Urothelium cell line (cell line): ENCODE measurements around the gene SPACA7.

Experiments used
- DNase-seq: peaks from one replicate; pipeline ENCODE4 v3.0.0; 2011; ENCODE audit warnings: low spot score, mixed read lengths
- FAIRE-seq: peaks from 2 replicates; lab custom pipeline; 2011; peaks lifted over from hg19 to GRCh38; lab: Jason Lieb, UNC

SPACA7 gene, protein sequence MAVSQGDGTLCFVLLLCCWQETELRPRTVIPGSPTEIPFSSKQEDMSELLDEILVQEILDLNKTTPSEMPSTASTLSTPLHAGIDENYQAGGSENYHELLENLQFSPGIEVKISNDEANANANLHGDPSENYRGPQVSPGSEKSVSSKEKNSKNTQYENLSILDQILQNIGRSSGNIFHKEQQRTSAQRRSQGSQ

DNA sequence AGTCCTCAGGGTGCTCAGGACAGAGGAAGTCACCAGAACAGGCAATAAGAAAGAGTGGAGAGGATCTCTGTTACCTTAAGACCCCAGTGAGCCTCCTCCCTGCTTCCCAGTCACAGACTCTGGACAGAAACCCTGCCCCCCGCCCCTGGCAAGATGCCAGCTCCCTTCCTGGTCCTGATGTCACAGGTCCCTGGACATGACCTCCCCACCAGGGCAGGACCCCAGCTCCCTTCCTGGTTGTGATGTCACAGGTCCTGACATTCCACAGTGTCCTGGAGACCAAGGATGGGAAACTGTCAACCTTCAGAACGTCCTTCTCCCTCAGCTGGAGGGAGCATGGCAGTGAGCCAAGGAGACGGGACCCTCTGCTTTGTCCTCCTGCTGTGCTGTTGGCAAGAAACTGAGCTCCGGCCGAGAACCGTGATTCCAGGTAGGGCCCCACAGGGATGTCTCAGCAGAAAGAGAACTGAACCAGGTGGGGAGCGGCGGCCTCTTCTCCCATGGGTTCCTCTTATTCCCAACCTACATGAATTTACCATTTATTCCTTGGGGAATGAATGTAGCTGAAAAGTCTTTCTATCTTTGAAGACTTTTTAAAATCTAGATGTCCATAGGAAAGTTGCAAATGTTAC is at the start of gene SPACA7:
Gene SPACA7, plus strand, starts transcription at position 306 of the 632 bp plus-strand sequence. Its CDS starts 31 bp downstream, at position 337.
- FAIRE-seq (no peak), DNase-seq (no peak)

GRCh38 chr13:112326821-112327370 is 49.3 kb upstream of the SPACA7 start:
- no peak for FAIRE-seq
- no peak for DNase-seq

DNA sequence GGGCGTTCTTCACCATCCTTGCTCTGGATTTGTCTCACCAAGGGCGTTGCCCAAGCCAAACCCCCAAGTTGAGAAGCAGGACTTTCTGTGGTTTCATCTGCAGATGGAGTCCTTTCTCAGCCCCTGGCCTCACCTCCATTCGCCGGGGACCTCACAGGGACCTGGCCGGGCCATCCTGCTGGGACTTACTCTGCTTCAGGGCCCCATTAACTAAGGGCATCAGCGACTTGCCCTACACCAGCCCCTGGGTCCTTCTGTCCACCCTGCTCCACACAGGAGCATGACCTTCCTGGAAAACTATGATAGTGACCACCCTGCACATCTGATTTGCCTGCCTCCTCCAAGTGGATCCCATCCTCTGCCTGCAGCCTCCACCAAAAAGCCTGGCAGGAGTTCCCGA is 47.2 kb upstream of the SPACA7 start:
- FAIRE-seq (peak; percentile 55), DNase-seq (no peak)

DNA sequence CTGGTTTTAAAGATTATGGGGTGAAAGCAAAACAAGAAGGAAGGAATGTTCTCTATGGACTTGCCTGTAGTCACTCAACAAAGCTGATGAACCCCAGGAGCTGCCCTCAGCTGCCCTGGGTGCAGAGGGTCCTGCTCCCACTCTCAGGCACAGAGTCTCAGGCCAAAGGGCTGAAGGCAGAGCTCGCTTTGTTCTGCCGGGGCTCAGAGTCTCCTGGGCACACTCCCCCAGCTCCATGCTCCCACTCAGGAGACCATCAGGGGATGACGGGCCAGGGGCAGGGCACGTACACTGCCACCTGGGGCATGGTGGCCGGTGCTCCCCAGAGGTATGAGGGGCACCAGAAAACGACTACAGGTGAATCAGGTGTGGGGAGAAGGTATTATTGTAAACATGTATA is 46.8 kb upstream of the SPACA7 start:
- DNase-seq (no peak), FAIRE-seq (no peak)

DNA sequence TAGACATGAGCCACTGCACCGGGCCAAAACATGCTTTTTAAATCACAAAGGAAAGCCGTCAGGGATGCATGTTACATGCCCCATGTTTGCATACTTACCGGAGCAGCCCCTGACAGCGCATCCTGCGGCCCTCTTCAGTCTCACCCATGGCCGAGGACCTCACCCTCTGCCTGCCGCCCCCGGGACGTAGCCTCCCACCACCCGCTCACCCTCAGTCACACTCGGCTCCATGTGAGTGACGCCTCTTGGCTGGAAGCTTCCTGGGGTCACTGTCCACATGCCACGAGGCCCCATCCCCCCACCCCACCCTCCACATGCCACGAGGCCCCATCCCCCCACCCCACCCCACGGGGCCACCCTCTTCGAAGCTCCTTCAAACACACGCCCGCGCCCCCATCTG is 46.1 kb upstream of the SPACA7 start:
- FAIRE-seq (no peak), DNase-seq (no peak)

DNA sequence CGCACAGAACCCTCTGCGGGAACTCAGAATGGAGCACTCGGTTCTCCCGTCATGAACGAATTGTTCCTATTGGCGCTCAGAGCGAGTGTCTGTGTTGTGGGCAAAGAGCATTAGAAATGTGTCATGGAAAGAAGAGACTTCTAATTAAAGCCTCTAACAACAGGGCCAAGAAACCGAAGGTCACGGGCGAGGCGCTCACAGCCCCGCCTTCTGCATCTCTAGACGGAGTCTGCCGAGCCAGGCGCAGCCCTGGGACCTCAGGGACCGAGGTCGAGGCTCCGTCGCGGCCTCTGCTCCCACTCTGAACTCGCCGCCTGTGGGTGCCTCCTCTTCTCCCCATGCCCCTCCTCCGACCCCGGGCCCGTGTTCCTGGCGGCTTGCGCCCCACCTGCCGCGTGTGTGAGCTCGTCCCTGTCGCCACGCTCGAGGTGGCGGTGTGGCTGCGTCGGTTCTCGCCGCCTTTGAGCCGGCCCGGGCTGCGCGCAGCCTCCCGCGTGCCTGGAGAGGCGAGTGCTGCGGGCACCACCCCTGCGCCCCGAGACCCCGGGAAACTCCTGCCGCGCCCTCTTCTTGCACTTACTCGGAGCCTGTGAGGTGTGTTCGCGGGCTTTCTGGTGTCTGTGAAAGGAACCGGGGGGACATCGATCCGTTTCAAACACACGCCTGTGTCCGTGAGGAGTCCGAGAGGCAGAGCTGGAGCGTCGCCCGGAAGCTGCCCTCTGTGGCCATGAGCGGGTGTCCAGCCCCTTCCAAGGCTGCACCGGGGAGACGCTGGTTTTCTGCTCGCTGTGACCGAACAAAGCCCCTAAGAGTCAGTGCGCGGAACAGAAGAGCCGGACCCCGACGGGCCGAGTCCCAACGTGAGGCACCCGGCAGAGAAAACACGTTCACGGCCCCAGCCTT is 45.4 kb upstream of the SPACA7 start:
- FAIRE-seq (no peak), DNase-seq (no peak)

DNA sequence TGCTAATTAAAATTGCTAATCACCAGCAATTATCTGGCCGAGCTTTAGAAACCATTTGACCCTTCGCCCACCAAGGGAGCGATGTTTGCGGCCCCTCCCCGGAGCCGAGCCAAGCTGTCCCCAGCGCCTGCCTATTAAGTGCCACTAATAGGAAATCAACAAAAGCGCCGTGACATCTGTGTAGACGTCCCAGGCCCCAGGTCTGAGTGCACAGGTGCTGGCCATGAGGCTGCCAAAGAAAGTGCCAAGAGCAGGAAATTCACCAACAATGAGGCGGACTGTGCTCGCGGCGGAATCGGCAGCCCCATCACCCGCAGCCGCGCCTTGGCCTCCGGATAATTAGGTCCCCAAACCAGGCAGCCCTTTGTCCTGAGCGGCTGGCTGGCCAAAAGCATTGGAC is 44.5 kb upstream of the SPACA7 start:
- no peak for FAIRE-seq

DNA sequence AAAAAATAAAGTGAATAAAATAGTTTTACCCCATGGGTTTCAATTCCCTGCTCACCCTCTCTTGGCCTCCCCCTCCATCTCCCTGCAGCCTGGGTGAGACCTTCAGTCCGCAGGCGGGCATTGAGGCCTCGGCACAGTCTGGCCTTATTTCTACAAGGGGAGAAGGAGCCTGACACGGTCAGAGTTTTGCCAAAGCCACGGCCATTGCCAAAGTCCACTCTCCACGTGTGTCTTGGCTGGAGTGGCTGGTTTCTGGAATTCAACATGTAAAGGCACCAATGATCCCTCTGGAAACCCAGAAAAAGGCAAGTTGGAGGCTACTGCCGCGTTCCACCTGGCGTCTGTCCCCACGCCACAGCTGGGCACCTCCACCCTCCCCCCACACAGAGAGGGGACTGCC is 43.4 kb upstream of the SPACA7 start:
- no peak for DNase-seq
- FAIRE-seq, result no peak

More for the DNA sequence above, 44.5 kb upstream of the SPACA7 start:
- DNase-seq, result no peak

DNA sequence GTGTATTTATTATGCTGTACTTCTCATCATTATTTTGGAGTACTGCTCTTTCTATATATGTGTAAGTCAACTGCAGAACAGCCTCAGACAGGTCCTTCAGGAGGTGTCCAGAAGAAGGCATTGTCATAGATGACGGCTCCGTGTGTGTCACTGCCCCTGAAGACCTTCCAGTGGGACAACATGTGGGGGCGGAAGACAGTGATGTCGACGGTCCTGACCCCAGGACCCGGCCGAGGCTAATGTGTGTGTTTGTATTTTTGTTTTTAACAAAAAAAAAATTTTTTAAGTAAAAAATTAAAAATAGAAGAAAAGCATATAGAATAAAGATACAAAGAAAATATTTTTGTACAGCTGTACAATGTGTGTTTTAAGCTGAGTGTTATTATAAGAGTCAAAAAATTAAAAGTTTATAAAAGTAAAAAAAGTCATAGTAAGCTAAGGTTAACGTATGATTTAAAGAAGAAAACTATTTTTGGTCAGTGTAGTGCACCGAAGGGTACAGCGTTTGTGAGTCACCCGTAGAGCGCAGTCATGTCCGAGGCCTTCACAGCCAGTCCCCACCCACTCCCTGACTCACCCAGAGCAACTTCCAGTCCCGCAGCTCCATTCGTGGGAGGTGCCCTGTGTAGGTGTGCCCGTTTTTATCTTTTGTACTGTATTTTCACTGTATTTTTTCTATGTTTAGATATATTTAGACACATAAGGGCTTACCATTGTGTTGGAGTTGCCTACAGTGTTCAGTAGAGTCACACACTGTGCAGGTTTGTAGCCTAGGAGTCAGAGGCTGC is 42.2 kb upstream of the SPACA7 start:
- FAIRE-seq (no peak), DNase-seq (peak; percentile 92)

DNA sequence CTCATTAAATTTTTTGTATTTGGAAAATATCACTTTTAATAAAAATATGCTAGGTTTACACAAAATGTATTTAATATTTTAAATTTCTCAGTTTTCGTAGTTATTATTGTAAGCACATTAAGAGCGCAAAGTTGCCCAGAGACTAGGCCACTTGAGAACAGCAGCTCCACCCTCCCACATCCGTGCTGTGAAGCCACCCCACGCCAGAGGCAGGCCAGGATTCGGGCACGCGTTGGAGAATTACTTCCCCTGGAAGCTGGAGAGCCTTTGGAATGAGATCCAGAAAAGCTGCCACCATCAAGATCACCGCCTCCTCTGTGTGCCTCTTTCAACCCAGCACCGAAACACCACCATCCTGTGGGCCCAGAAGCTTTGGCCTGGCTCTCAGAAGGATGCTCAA is 41.0 kb upstream of the SPACA7 start:
- FAIRE-seq (no peak), DNase-seq (no peak)

GRCh38 chr13:112341446-112341845 is 34.7 kb upstream of the SPACA7 start:
- no peak for DNase-seq
- no peak for FAIRE-seq

DNA sequence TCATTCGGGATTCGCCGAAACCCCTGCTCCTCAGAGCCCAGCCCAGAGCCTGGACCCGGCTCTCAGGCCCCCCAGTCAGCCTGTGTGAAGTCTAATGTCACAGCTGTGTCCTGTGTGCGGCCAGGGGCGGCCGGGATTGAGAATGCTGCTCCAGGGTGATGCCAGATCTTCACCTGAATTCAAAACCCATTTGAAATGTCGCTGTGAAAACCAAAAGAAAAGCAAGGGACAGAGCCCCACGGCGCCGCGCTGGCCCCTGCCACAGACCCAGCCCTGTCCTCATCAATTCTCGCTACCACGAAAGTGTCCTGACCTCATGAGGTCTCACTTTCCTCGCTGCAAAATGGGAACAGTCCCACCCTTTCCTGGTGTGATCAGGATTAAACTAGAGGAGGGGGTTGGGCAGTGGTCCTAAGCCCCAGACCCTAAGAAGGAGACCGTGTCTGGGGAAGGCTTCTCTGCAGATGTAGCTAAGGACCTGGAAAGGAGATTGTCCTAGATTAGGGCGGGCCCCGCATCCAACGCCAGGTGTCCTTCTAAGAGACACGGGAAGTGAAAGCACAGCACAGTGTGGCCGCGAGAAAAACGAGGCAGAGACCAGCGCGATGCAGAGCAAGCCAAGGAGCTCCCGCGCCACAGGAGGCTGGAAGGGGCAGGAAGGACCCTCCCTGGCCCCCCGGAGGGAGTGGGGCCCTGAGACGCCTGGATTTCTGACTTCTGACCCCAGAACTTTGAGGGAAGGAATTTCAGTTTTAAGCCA is 34.0 kb upstream of the SPACA7 start:
- FAIRE-seq (no peak), DNase-seq (no peak)

DNA sequence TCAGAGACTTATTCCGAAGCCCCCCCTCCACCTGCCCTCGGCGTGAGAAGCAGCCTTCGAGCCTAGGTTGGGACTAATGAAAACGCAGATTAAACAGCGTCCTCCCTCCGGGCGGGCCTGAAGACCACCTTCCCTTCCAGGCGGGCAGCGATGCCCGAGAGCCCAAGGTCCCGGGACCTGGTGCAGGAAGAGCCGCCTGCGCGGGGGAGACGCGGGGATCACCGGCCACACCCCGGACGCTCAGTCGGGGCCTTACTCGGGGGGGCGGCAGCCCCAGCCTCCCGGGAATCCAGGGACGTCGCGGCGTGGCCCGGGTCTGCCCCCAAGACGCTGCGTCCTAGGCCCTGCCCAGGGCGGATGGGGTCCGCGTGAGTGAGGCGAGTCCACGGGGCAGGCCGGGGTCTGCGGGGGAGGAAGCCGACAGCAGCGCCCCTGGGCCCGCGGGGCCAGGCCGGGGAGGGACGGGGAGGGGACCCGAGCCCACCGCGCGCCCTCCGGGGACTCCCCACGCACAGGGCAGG is 33.3 kb upstream of the SPACA7 start:
- FAIRE-seq, result no peak
- no peak for DNase-seq

GRCh38 chr13:112343591-112343990 is 32.6 kb upstream of the SPACA7 start:
- DNase-seq, result no peak
- FAIRE-seq, result no peak

- DNase-seq (no peak), FAIRE-seq (no peak)
These were observed 30.4 kb upstream of the SPACA7 start for GRCh38 chr13:112345826-112346172.

- DNase-seq, result no peak
- FAIRE-seq, result no peak
These were observed 29.8 kb upstream of the SPACA7 start for GRCh38 chr13:112346173-112346898.

DNA sequence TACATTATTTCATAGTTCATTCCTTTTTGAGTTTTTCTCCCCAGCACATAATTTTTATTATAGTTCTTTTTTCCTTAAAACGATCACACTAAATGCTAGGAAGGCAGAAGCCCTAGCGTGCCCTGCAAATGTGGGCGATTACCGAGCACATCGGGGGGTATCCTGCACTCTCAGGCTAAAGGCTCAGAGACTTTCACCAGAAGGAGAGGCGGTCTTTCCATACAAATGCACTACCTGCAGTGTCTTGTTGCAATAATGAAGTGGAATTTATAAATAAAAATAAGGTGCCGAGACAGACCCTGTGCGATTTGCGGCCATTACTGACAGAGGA is 29.3 kb upstream of the SPACA7 start:
- FAIRE-seq (no peak), DNase-seq (no peak)

DNA sequence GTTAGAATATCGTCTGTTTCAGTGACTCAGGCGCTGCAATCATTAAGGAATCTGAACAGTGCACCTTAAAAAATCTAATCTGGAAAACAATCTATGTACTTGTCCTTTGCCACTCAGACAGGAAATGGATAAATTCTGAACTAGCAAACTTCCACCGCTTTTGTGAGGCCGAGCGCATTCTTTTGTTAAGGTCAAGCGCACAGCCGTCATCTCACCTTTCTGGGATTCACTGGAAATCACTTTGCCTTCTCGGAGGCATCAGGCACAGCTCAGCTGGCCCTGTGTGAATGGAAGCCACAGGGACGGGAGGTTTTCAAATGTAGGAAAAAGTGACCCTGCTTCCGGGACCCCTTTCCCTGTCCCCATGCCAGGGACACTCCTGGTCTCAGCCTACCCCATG is 28.2 kb upstream of the SPACA7 start:
- DNase-seq (no peak), FAIRE-seq (no peak)

DNA sequence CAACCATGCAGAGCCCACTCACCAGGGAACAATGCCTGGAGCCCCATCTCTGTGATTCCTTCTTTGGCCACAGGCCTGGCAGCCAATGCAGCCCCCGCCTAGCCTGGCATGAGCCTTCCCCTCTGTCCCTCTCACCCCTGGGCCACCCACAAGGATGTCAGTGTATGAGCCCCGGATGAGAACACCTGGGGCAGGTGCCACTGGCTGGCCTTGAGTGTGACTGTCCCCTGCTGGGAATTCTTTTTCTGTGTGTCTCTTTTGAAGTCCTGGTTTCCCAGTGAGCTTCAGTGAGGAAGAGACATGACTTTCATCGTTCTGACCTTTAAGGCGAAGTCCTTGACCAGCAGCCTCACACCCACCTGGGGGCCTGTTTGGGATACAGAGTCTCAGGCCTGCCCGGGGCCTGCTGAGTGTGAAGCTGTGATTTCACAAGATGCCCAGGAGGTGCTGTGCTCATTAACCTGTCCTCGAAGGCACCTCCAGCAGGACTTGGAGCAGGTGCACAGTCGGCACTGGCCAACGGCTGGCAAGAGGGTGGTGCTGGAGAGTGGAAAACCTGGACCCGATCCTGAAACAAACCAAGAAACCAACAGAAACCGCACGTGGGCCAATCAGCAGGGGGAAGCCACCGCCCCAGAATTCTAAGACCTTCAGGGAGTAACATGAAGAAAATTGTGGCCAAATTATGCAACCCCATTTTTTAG is 27.4 kb upstream of the SPACA7 start:
- FAIRE-seq (no peak), DNase-seq (no peak)
